ENCODE results near the gene NFKBIE. TPM values are rescaled to one million over a fixed set of nuclear protein-coding genes. Genes with fewer than 3 reads are reported as not detected.

Gene NFKBIE
- total and polyA plus RNA-seq, 2 of the 13 experiments (the other 11 are each of a cell fraction or from before 2014, with no cell fraction given) = 6.7 to 14.5 TPM

- TF ChIP-seq ZNF280D (CRISPR knock-in tag; IDR thresholded peaks at IDR 0.05) (0 out of 2 replicates have a peak, but pooled peaks have one; percentile 58), SNRNP70 (IDR thresholded peaks at IDR 0.05; ENCODE audit: low read depth, low read length) (no peak), ZNF142 (CRISPR knock-in tag; IDR thresholded peaks at IDR 0.05) (peak; percentile 69; the same call in 1 of the 2 replicates), GTF2F1 (IDR thresholded peaks at IDR 0.05; ENCODE audit: low read length) (no peak), PRDM10 (CRISPR knock-in tag; IDR thresholded peaks at IDR 0.05; ENCODE audit: low read depth) (no peak; the same call in none of the 2 replicates), ZNF83 (CRISPR knock-in tag; IDR thresholded peaks at IDR 0.05; ENCODE audit: borderline replicate concordance) (no peak; the same call in 1 of the 2 replicates), ZSCAN25 (CRISPR knock-in tag; IDR thresholded peaks at IDR 0.05) (peak; percentile 66), MTA3 (CRISPR knock-in tag; IDR thresholded peaks at IDR 0.05) (no peak), KAT2B (IDR thresholded peaks at IDR 0.05; ENCODE audit: borderline replicate concordance, low read depth, low read length) (no peak), ZSCAN20 (CRISPR knock-in tag; IDR thresholded peaks at IDR 0.05; ENCODE audit: borderline replicate concordance) (0 out of 2 replicates have a peak, but pooled peaks have one; percentile 42), NPAS2 (CRISPR knock-in tag; IDR thresholded peaks at IDR 0.05; ENCODE audit: borderline replicate concordance) (no peak), ZNF607 (CRISPR knock-in tag; IDR thresholded peaks at IDR 0.05; ENCODE audit: borderline replicate concordance) (no peak), ZMYM3 (CRISPR knock-in tag; IDR thresholded peaks at IDR 0.05) (peak; percentile 41; the same call in 1 of the 2 replicates), ZNF441 (CRISPR knock-in tag; IDR thresholded peaks at IDR 0.05; ENCODE audit: borderline replicate concordance) (peak; percentile 94)
Measured at GRCh38 chr6:44257025-44257752, 8.2 kb downstream of the NFKBIE start, which contains the start of gene SLC35B2 (continued).

Measured in HepG2 (cell line).